Fibroblast of villous mesenchyme (primary cell): Measurements from ENCODE around the gene SPPL2C. TPM values are rescaled to one million over a fixed set of nuclear protein-coding genes. Genes with fewer than 3 reads are reported as not detected.

Experiments used
- DNase-seq: peaks from one replicate; pipeline ENCODE4 v3.0.0-alpha.2; 2010; ENCODE audit warnings: low read depth
- H3K4me3 ChIP-seq: 2 replicates; pipeline ENCODE4 v1.5.1; 2011; ENCODE audit warnings: low read depth, mild to moderate bottlenecking, low read length
- CTCF ChIP-seq: IDR thresholded peaks from 2 replicates; pipeline ENCODE4 v1.5.1; 2012; ENCODE audit warnings: low read depth, mild to moderate bottlenecking, low read length; ENCODE audit not compliant: insufficient read depth
- total RNA-seq: library from RNA; depleted of rRNA; stranded (reverse); fragments of >200 nt; gene quantifications from 2 replicates; pipeline ENCODE4 v1.2.3, GENCODE V29; 2012

SPPL2C gene
- not detected in 2 replicates for total RNA-seq

GRCh38 chr17:45844695-45845375 is at the start of gene SPPL2C:
Gene SPPL2C (plus strand): TSS chr17:45844881. CDS start chr17:45844907, 26 bp downstream.
- no peak for TF ChIP-seq CTCF
- no peak within 1 kb of the TSS for H3K4me3 ChIP-seq
- DNase-seq: no peak

- DNase-seq: no peak
- no peak overlapping the region for H3K4me3 ChIP-seq
- TF ChIP-seq CTCF: no peak
These were observed 43.9 kb upstream of the SPPL2C start for GRCh38 chr17:45800816-45801215.

GRCh38 chr17:45801421-45801820 is 43.3 kb upstream of the SPPL2C start:
- H3K4me3 ChIP-seq: no peak overlapping the region
- no peak for DNase-seq
- TF ChIP-seq CTCF: no peak

GRCh38 chr17:45808845-45809244 is 35.8 kb upstream of the SPPL2C start:
- DNase-seq: no peak

GRCh38 chr17:45809499-45809898 is 35.2 kb upstream of the SPPL2C start:
- no peak overlapping the region for H3K4me3 ChIP-seq
- DNase-seq: no peak
- TF ChIP-seq CTCF: no peak

More at GRCh38 chr17:45808845-45809244, 35.8 kb upstream of the SPPL2C start:
- no peak overlapping the region for H3K4me3 ChIP-seq
- no peak for TF ChIP-seq CTCF

- peak; percentile 4 for DNase-seq
- TF ChIP-seq CTCF: peak; percentile 4
- H3K4me3 ChIP-seq: no peak overlapping the region
These were observed 32.6 kb upstream of the SPPL2C start for GRCh38 chr17:45812102-45812501.
